Thymus (tissue), 11 donors: ENCODE measurements around the gene PSMD4. TPM values are rescaled to one million over a fixed set of nuclear protein-coding genes. Genes with fewer than 3 reads are reported as not detected.

Experiments used
- DNase-seq, 9 donors: peaks; one replicate each; pipeline ENCODE4 v3.0.0-alpha.2; 2013; ENCODE audit warnings: low spot score in 9 of 9, low read depth in 6 of 9, missing footprints in 1 of 9
- H3K27ac ChIP-seq, 2 donors: one replicate each; pipeline ENCODE4 v1.5.1; 2013; ENCODE audit warnings: control low read depth in 1 of 2, low read depth in 1 of 2, low read length in 1 of 2, mild to moderate bottlenecking in 1 of 2, moderate library complexity in 1 of 2
- H3K27me3 ChIP-seq, 2 donors: one replicate each; pipeline ENCODE4 v1.5.1; 2013; ENCODE audit warnings: low read length in 1 of 2; ENCODE audit not compliant: control insufficient read depth in 2 of 2, insufficient read depth in 1 of 2
- H3K36me3 ChIP-seq, 2 donors: one replicate each; pipeline ENCODE4 v1.5.1; 2013; ENCODE audit warnings: low read length in 1 of 2, mild to moderate bottlenecking in 1 of 2, moderate library complexity in 1 of 2; ENCODE audit not compliant: control insufficient read depth in 2 of 2, insufficient read depth in 2 of 2
- H3K4me1 ChIP-seq, 2 donors: one replicate each; pipeline ENCODE4 v1.5.1; 2013; ENCODE audit warnings: low read length in 2 of 2; ENCODE audit not compliant: control insufficient read depth in 2 of 2, insufficient read depth in 2 of 2
- H3K4me3 ChIP-seq, 2 donors: one replicate each; pipeline ENCODE4 v1.5.1; 2013; ENCODE audit warnings: low read length in 2 of 2, control low read depth in 1 of 2, mild to moderate bottlenecking in 1 of 2
- H3K9me3 ChIP-seq, 2 donors: one replicate each; pipeline ENCODE4 v1.5.1; 2013; ENCODE audit warnings: low read length in 1 of 2, mild to moderate bottlenecking in 1 of 2; ENCODE audit not compliant: control insufficient read depth in 2 of 2, insufficient read depth in 1 of 2
- WGBS: extraction: QIAGEN DNeasy Blood & Tissue Kit; methylation state at CpG from one replicate; pipeline ENCODE4 v1.1.7; 2013; 5-methylcytosine and 5-hydroxymethylcytosine counted together
- polyA plus RNA-seq: library from polyadenylated mRNA; stranded (reverse); fragments of 200-250 nt; gene quantifications from one replicate; pipeline ENCODE4 v1.2.3, GENCODE V29; 2013
- total RNA-seq: library from RNA; stranded (reverse); fragments of 120-200 nt; gene quantifications from one replicate; pipeline ENCODE4 v1.2.4, GENCODE V29; 2013
- donor health status: healthy.

PSMD4 gene
- total and polyA plus RNA-seq, 2 donors = 157 to 272 TPM

GRCh38 chr1:151281969-151282882 lies 27.7 kb downstream of the PSMD4 start, which contains the start of gene ZNF687:
TSS of gene ZNF687 (plus strand) at chr1:151282299. CDS start at chr1:151286292, 3,993 bp downstream.
- Histone ChIP-seq H3K9me3 (peaks cover 0 to 5% of the 10 kb centered on the region in 2 donors), H3K4me1 (peaks cover 17 to 31% of the 10 kb centered on the region in 2 donors), H3K27ac (peak within 1 kb of the TSS; percentile 98 to 99), H3K4me3 (peak within 1 kb of the TSS; percentile 57 to 79), H3K36me3 (peaks cover 16 to 21% of the 10 kb centered on the region in 2 donors), H3K27me3 (no peaks in the 10 kb centered on the region)
- WGBS = under 1% methylated on average over 74 of the region's 74 CpGs
- DNase-seq = peak; percentile 97 to 100 (median 98)

- peaks cover 25 to 30% of the 10 kb centered on the region in 2 donors for H3K36me3 ChIP-seq
- no peaks in the 10 kb centered on the region for H3K27me3 ChIP-seq
- H3K4me3 ChIP-seq = peak overlapping the region; percentile 57 to 79
- H3K27ac ChIP-seq = peak overlapping the region; percentile 72 to 98
- 8% methylated on average over 44 of the region's 44 CpGs for WGBS
- DNase-seq = peak in 7 of 9 donors; percentile 9 to 52 (median 23)
- H3K4me1 ChIP-seq = peaks cover 17 to 31% of the 10 kb centered on the region in 2 donors
- H3K9me3 ChIP-seq = peaks cover 0 to 5% of the 10 kb centered on the region in 2 donors
These were observed 28.6 kb downstream of the PSMD4 start for GRCh38 chr1:151282883-151283725.

GRCh38 chr1:151284013-151284577 lies 29.6 kb downstream of the PSMD4 start:
- no peak for DNase-seq
- Histone ChIP-seq H3K4me3 (no peak overlapping the region), H3K27ac (no peak overlapping the region), H3K4me1 (peaks cover 17 to 31% of the 10 kb centered on the region in 2 donors), H3K27me3 (no peaks in the 10 kb centered on the region), H3K36me3 (peaks cover 35 to 40% of the 10 kb centered on the region in 2 donors), H3K9me3 (peaks cover 0 to 5% of the 10 kb centered on the region in 2 donors)
- WGBS = 93% methylated on average over 2 of the region's 2 CpGs

GRCh38 chr1:151286619-151287340 lies 32.2 kb downstream of the PSMD4 start:
- DNase-seq = no peak
- Histone ChIP-seq H3K36me3 (peaks cover 60 to 64% of the 10 kb centered on the region in 2 donors), H3K4me3 (no peak overlapping the region), H3K4me1 (peaks cover 14 to 23% of the 10 kb centered on the region in 2 donors), H3K9me3 (peaks cover 0 to 5% of the 10 kb centered on the region in 2 donors), H3K27ac (no peak overlapping the region), H3K27me3 (no peaks in the 10 kb centered on the region)
- WGBS = 96% methylated on average over 10 of the region's 10 CpGs

GRCh38 chr1:151287341-151287699 lies 32.8 kb downstream of the PSMD4 start:
- peaks cover 14 to 23% of the 10 kb centered on the region in 2 donors for H3K4me1 ChIP-seq
- DNase-seq = no peak
- H3K4me3 ChIP-seq = no peak overlapping the region
- H3K27ac ChIP-seq = no peak overlapping the region
- 98% methylated on average over 7 of the region's 7 CpGs for WGBS
- peaks cover 65 to 69% of the 10 kb centered on the region in 2 donors for H3K36me3 ChIP-seq
- H3K9me3 ChIP-seq = peaks cover 0 to 5% of the 10 kb centered on the region in 2 donors
- no peaks in the 10 kb centered on the region for H3K27me3 ChIP-seq

- peaks cover 71 to 75% of the 10 kb centered on the region in 2 donors for H3K36me3 ChIP-seq
- no peak overlapping the region for H3K4me3 ChIP-seq
- peaks cover 0 to 4% of the 10 kb centered on the region in 2 donors for H3K9me3 ChIP-seq
- H3K27me3 ChIP-seq = no peaks in the 10 kb centered on the region
- H3K27ac ChIP-seq = no peak overlapping the region
- WGBS = 98% methylated on average over 22 of the region's 22 CpGs
- H3K4me1 ChIP-seq = peaks cover 13 to 21% of the 10 kb centered on the region in 2 donors
- no peak for DNase-seq
These were observed 33.4 kb downstream of the PSMD4 start for GRCh38 chr1:151287767-151288500.

- Histone ChIP-seq H3K27me3 (no peaks in the 10 kb centered on the region), H3K36me3 (peaks cover 77 to 81% of the 10 kb centered on the region in 2 donors), H3K27ac (no peak overlapping the region), H3K4me3 (no peak overlapping the region), H3K4me1 (peaks cover 7 to 18% of the 10 kb centered on the region in 2 donors), H3K9me3 (no peaks in the 10 kb centered on the region)
- 97% methylated on average over 14 of the region's 14 CpGs for WGBS
- DNase-seq = no peak
These were observed 34.0 kb downstream of the PSMD4 start for GRCh38 chr1:151288502-151288901.
